ENCODE data around the gene FBXO33.

DNA sequence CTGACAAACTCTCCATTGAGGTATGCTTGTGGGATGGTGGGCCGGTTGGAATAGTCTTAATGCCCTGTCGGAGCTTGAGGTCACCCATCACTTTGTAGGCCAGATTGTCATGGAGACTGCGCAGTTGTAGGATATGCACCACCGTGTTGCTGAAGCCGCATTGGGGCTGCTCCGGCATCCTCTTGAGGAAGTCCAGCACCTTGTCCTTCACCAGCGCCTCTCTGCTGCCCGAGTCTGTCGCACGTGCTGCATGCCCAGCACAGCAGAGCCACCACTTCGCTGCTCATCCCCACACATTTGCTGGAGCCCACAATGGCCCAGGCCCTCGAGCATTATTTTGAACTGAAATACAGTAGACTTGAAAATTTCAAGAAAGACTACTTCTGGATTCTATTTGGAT, 61.8 kb downstream of the FBXO33 start:
- TF ChIP-seq CTCF (IDR thresholded peaks at IDR 0.05) (no peak), POLR2A (IDR thresholded peaks at IDR 0.05) (no peak), EP300 (IDR thresholded peaks at IDR 0.05) (no peak)
